NB4 (cell line): ENCODE data around the gene TIAM2.

ENCODE experiments used
- MYC ChIP-seq: IDR thresholded peaks from 2 replicates; pipeline ENCODE4 v1.6.1; 2011; ENCODE audit warnings: low read depth, low read length
- POLR2A ChIP-seq: IDR thresholded peaks from 2 replicates; pipeline ENCODE4 v1.6.1; 2011; ENCODE audit warnings: mild to moderate bottlenecking; ENCODE audit not compliant: insufficient read length; ENCODE audit errors: extremely low read depth
- TF ChIP-seq, protein P1 (sequence below): IDR thresholded peaks from 2 replicates; pipeline ENCODE4 v1.6.1; 2011; ENCODE audit warnings: low read depth, low read length
- TF ChIP-seq, protein P2 (sequence below): IDR thresholded peaks from one replicate; pipeline ENCODE4 v1.5.1; 2012; ENCODE audit warnings: low read depth, low read length

DNA sequence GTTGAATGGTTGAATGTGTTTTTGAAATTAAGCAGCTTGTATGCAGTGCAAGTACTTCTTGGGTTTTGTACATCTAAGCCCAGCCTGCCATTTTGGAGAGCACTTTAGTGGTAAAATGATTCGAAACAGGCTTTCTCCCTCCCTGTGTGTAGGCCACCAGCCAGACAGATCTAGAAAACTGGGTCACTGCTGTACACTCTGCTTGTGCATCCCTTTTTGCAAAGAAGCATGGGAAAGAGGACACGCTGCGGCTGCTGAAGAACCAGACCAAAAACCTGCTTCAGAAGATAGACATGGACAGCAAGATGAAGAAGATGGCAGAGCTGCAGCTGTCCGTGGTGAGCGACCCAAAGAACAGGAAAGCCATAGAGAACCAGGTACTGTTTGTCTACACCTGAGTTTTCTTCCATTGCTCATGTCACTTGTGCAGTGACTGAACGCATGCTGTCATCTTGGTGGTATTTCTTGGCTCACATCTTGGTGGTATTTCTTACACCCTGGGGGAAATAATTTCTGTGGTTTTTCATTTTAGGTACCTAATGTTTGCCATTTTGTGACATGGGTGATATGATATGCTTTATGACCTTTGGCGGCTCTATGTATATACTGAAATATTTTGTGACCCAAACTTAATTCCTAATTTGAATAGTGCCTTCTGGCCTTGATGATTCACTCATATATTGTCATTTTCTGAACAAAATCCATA, 153.0 kb downstream of the TIAM2 start:
- TF ChIP-seq, protein P1, sequence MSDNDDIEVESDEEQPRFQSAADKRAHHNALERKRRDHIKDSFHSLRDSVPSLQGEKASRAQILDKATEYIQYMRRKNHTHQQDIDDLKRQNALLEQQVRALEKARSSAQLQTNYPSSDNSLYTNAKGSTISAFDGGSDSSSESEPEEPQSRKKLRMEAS, result no peak
- TF ChIP-seq, protein P2, sequence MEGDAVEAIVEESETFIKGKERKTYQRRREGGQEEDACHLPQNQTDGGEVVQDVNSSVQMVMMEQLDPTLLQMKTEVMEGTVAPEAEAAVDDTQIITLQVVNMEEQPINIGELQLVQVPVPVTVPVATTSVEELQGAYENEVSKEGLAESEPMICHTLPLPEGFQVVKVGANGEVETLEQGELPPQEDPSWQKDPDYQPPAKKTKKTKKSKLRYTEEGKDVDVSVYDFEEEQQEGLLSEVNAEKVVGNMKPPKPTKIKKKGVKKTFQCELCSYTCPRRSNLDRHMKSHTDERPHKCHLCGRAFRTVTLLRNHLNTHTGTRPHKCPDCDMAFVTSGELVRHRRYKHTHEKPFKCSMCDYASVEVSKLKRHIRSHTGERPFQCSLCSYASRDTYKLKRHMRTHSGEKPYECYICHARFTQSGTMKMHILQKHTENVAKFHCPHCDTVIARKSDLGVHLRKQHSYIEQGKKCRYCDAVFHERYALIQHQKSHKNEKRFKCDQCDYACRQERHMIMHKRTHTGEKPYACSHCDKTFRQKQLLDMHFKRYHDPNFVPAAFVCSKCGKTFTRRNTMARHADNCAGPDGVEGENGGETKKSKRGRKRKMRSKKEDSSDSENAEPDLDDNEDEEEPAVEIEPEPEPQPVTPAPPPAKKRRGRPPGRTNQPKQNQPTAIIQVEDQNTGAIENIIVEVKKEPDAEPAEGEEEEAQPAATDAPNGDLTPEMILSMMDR, result no peak
- TF ChIP-seq MYC (no peak), POLR2A (no peak)
